ENCODE measurements around the gene ADAM12. TPM values are rescaled to one million over a fixed set of nuclear protein-coding genes. Genes with fewer than 3 reads are reported as not detected.

Gene ADAM12
- total RNA-seq, 1 experiment from 2014 or later, result 0.24 TPM

- no peak overlapping the region for H3K4me2 ChIP-seq (ENCODE audit: insufficient read depth, insufficient read length, low read length)
- no peak overlapping the region for H4K8ac ChIP-seq (replicated peaks; ENCODE audit: insufficient read length, low read depth, low read length)
- TF ChIP-seq CTCF (conservative IDR thresholded peaks at IDR 0.05), result no peak
- H2AFZ ChIP-seq (ENCODE audit: low read length), result no peak overlapping the region
- no peak overlapping the region for H3K14ac ChIP-seq (ENCODE audit: insufficient read depth, low read length)
- no peak overlapping the region for H3T11ph ChIP-seq (ENCODE audit: low read length)
- Mint-ChIP-seq H3K36me3 (ENCODE audit: insufficient read depth in 1 of 3, low read depth in 3 of 3) (no peaks in the 10 kb centered on the region), H3K27me3 (ENCODE audit: low read depth) (peaks cover 7% of the 10 kb centered on the region), H3K4me3 (no peak overlapping the region), H3K9me3 (no peaks in the 10 kb centered on the region), H3K27ac (no peak overlapping the region), H3K4me1 (peaks cover 13% of the 10 kb centered on the region in 2 experiments)
- H2AK5ac ChIP-seq (ENCODE audit: insufficient read length, low read length), result no peak overlapping the region
- H2BK12ac ChIP-seq (ENCODE audit: insufficient read length, low read depth, low read length), result no peak overlapping the region
- H4K20me1 ChIP-seq (ENCODE audit: control insufficient read depth, insufficient read depth, insufficient read length), result no peaks in the 10 kb centered on the region
- DNase-seq, result no peak
- no peak overlapping the region for H3K4ac ChIP-seq (ENCODE audit: low read depth, low read length)
- no CpG with 5 or more reads among the region's 2 CpGs for WGBS (ENCODE audit: extremely low coverage, insufficient read length, low lambda C conversion rate)
- no peak overlapping the region for H4K5ac ChIP-seq (ENCODE audit: insufficient read length, low read depth, low read length)
- H3K79me2 ChIP-seq (ENCODE audit: insufficient read depth, low read length), result no peaks in the 10 kb centered on the region
- H2BK20ac ChIP-seq (ENCODE audit: low read depth, low read length, poor library complexity, severe bottlenecking), result no peak overlapping the region
- no peak overlapping the region for H3K27ac ChIP-seq (ENCODE audit: insufficient read length, low read depth, low read length)
- H3K18ac ChIP-seq (ENCODE audit: insufficient read length, low read depth, low read length), result no peak overlapping the region
- H2BK5ac ChIP-seq (ENCODE audit: insufficient read length, low read length), result no peak overlapping the region
- H3K27me3 ChIP-seq (ENCODE audit: insufficient read depth, low read length), result no peaks in the 10 kb centered on the region
- H4K91ac ChIP-seq (ENCODE audit: insufficient read length, low read depth, low read length), result no peak overlapping the region
- no peaks in the 10 kb centered on the region for H3K9me3 ChIP-seq (ENCODE audit: control insufficient read depth, low read depth, low read length)
- H3K4me1 ChIP-seq (ENCODE audit: insufficient read depth, low read length), result no peaks in the 10 kb centered on the region; the same call in 1 of the 2 replicates
- H3K79me1 ChIP-seq (ENCODE audit: insufficient read depth, low read depth, low read length, poor library complexity, severe bottlenecking), result no peaks in the 10 kb centered on the region
- H2BK15ac ChIP-seq (ENCODE audit: low read depth, low read length), result no peak overlapping the region
- H3K23me2 ChIP-seq (ENCODE audit: insufficient read length, low read depth, low read length, poor library complexity, severe bottlenecking), result no peaks in the 10 kb centered on the region
- no peak overlapping the region for H3K9ac ChIP-seq (ENCODE audit: extremely low read depth, insufficient read length, low read length)
- no peak overlapping the region for H3K56ac ChIP-seq (ENCODE audit: insufficient read length, low read depth, low read length)
- no peak overlapping the region for H3K23ac ChIP-seq (ENCODE audit: insufficient read length, low read depth, low read length)
- H2BK120ac ChIP-seq (ENCODE audit: low read depth, low read length, poor library complexity, severe bottlenecking), result no peak overlapping the region
Measured at GRCh38 chr10:126212738-126213137, 175.5 kb downstream of the ADAM12 start.

Measured in H9 (cell line).